Esophagus squamous epithelium (tissue), 4 donors: ENCODE data around the gene JHY.

Source experiments
- POLR2A ChIP-seq, 4 donors: fragments of 450-650 bp; IDR thresholded peaks; one replicate each; pipeline ENCODE4 v1.6.1; 2017; ENCODE audit warnings: antibody characterized with exemption in 4 of 4, mild to moderate bottlenecking in 4 of 4, moderate library complexity in 3 of 4
- TF ChIP-seq, protein P1 (sequence below), 6 experiments: fragments of 450-650 bp in 4 of 6; fragments of 200-600 bp in 2 of 6; sonication (generic) in 2 of 6; IDR thresholded peaks; one replicate each; pipeline ENCODE4 v1.5.1; 2016 to 2019; ENCODE audit warnings: antibody characterized with exemption in 6 of 6, mild to moderate bottlenecking in 4 of 6, moderate library complexity in 4 of 6

DNA sequence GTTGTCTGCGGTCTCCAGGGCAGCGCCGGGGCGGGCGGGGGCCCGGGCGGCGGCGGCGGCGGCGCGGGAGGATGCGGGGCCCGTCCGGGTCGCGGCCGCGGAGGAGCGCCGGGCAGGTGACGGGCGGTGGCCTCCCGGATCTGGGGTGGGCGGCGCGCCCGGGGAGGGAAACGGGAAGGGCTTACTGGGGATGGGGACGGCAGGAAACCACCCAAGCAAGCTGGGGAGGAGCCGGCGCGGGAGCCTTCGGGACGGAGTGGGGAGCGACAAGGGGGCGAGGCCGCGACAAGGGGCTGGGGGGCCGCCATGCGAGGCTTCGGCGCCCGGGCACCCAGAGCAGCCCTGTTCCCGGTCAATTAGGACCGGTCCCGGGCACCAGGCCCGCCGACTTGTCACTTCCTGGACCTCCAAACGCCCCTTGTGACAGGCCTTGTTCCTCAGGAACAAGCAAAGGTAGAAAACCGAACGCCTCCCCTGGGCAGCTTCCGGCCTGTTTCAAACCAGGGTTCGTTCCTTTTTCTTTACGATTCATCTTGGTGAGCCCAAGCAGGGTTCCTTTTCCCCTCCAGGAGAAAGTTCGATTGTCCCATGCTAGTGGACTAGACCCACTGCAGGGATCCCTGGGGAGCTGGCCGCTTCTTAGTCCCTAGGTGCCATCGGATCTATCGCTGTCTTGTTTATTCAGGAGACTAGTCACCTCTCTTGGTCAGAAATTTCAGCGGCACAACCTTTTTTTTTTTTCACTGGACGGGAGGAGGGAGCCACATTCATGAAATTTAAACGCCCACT, 492 bp downstream of the JHY start:
- TF ChIP-seq, protein P1, sequence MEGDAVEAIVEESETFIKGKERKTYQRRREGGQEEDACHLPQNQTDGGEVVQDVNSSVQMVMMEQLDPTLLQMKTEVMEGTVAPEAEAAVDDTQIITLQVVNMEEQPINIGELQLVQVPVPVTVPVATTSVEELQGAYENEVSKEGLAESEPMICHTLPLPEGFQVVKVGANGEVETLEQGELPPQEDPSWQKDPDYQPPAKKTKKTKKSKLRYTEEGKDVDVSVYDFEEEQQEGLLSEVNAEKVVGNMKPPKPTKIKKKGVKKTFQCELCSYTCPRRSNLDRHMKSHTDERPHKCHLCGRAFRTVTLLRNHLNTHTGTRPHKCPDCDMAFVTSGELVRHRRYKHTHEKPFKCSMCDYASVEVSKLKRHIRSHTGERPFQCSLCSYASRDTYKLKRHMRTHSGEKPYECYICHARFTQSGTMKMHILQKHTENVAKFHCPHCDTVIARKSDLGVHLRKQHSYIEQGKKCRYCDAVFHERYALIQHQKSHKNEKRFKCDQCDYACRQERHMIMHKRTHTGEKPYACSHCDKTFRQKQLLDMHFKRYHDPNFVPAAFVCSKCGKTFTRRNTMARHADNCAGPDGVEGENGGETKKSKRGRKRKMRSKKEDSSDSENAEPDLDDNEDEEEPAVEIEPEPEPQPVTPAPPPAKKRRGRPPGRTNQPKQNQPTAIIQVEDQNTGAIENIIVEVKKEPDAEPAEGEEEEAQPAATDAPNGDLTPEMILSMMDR (IDR thresholded peaks at IDR 0.05), result peak in 1 of 6 experiments; percentile 3
- TF ChIP-seq POLR2A (IDR thresholded peaks at IDR 0.05), result no peak
